Fibroblast of upper back skin (primary cell): ENCODE data around the gene MOB3A.

Experiments
- DNase-seq: peaks from one replicate; pipeline ENCODE4 v3.0.0-alpha.2; 2013

Gene MOB3A

DNA sequence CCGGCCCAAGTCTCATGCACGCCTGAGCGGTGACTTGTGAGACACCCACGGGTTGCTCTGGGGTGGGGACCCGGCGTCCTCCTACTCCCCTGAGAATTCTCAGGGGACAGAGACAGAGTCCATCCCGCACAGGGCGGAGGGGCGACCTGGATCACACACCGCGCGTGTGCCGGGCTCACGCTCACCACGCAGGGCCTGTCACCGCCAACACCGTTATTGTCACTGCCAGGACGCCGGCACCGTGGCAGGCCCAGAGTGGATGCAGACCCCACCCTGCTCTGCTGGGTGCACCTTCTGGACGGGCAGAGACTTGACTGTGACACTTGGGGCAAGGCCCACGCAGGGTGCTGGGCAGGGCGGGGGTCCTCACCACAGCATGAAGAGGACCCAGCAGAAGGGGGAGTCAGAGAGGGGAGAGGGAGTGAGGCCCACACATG, 16.2 kb downstream of the MOB3A start:
- no peak for DNase-seq

DNA sequence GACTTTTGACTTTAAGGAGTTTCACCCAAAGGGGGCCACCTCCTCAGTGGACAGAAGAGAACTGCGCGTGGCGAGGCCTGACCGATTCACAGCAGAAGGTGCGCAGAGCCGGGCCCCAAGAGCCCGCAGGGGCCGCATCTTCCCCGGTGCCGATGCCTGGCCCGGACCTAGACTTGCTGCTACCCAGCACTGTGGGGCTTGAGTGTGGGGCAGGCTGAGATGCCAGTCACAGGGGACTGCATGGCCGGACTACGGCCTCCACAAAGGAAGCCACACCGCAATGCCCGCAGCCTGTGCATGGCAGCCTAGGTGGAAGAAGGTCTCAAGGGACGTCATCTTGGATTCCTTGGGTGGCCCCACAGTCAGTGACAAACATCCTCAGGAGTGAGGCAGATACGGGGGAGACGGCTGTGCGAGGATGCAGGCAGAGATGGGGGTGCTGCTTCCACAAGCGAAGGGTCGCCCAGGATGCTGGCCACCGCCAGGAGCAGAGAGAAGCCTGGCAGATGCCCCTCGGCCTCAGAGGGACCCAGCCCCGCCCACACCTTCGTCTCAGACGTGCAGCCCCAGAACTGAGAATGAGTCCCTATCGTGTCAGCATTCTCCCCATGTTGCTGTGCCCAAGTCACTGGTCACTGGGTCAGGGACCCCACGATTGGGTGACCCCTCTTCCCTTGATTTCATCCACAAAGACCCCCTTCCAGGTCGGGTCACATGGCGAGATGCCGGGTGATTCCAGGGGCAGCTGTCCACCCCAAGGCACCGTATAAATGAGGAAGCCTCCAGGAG, 16.9 kb downstream of the MOB3A start:
- DNase-seq: no peak

DNA sequence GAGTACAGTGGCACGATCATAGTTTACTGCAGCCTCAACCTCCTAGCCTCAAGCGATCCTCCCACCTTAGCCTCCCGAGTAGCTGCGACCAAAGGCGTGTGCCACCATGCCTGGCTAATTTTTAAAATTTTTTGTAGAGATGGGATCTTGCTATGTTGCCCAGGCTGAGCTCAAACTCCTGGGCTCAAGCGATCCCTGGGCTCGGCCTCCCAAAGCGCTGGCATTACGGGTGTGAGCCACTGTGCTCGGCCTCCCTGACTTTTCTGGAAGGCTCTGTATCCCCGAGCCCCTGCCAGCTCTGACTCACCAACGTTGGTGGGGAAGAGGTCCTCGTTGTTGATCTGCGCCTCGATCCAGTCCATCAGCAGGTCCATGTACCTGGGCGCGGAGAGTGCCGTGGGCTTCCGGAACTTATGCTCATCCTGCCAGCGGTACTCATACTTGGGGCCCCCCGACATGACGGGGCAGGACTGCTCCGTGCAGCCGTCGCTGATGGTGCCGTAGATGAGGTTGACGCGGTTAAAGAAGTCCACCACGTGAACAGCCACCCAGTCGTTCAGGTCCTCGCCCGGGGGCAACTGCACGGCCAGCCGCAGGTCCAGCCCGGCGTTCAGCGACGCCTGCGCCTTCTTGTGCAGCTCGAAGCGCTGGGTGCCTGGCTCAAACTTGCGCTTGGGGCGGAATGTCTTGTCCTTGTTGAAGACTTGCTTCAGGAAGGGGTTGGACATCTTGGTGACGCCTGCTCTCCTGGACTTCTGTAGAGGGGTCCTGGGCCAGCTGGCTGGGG, 18.1 kb downstream of the MOB3A start:
- no peak for DNase-seq

DNA sequence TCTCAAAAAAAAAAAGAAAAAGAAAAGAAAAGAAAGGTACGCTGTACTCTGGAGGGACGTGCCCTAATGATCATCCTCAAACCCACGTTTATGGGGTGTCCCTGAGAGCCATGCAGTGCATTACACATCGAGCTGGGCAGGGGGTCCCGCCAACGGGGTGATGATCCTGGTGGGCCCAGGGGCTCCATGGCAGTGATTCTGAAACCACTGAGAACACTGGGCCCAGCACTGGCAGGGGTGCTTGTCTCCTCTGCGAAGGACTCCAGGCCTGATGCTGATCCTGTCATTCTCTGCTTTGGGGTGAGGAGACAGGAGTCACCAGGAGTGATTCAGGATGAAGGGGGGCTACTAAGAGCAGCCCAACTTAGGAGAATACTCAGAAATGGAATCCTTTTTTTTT, 18.7 kb downstream of the MOB3A start:
- DNase-seq: no peak

- no peak for DNase-seq
Measured at GRCh38 chr19:2076526-2076944, 19.6 kb downstream of the MOB3A start.

DNA sequence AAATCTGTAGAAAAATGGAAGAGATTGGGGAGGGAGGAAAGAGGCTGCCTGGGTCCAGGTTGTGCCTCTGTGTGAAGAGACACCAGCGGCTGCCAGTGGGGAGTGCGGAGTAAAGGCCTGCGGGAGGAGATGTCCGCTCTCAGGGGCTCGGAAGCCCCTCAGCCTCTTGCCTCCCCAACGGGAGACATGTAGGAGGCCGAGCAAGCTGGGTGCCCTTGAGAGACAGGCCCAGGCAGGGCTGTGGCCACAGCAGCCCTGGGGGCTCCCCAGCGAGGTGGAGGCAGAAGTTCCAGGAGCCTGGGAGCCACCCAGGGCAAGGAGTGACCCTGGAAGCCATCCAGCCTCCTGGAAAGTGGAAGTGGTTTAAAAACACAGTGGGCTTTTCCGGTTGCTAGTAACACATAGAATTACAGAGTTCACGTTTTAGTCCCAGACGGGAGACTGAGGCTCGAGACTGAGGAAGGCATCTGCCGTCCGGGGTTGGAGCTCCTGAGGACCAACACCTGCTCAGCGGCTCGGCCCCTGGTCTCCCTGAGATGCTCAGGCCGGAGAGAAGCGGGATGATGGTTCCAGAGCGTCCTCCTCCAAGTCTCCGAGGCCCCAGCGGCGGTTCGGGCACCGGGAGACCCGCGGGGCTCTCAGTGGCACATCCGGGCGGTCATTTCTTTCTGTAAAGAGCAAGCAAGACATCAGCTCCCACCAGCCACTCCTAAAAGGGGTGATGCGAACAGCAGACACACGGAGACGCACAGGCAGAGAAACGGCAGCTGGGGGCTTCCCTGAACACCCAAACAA, 23.2 kb downstream of the MOB3A start:
- DNase-seq: no peak

- DNase-seq: no peak
Measured at GRCh38 chr19:2070986-2071673, 25.0 kb downstream of the MOB3A start.

- no peak for DNase-seq
Measured at GRCh38 chr19:2070436-2070827, 25.7 kb downstream of the MOB3A start.

GRCh38 chr19:2064788-2065524, 31.2 kb downstream of the MOB3A start:
- DNase-seq: no peak

- DNase-seq: no peak
Measured at GRCh38 chr19:2064395-2064787, 31.7 kb downstream of the MOB3A start.

DNA sequence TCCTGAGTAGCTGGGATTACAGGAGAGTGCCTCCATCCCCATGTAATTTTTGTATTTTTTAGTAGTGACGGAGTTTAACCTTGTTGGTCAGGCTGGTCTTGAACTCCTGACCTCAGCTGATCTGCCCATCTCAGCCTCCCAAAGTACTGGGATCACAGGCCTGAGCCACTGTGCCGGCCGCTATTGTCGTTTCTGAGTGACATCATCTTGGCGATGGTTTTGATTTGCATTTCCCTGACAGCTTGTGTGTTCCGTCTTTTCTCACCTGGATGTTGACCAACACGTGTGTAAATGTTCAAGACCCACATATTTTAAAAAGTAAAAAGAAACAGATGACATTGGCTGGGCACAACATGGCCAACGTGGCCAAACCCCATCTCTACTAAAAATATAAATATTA, 32.3 kb downstream of the MOB3A start:
- no peak for DNase-seq

DNA sequence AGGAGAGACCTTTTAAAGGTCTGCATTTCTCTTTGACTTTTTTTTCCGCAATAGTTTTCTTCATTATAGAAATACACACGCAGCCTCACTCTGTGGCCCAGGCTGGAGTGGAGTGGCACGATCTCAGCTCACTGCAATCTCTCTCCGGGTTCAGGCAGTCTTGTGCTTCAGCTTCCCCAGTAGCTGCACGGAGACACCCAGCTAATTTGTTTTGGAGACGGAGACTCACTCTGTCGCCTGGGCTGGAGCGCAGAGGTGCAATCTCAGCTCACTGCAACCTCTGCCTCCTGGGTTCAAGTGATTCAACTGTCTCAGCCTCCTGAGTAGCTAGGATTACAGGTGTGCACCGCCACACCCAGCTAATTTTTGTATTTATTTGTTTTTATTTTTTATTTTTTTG, 33.4 kb downstream of the MOB3A start:
- DNase-seq: no peak

DNA sequence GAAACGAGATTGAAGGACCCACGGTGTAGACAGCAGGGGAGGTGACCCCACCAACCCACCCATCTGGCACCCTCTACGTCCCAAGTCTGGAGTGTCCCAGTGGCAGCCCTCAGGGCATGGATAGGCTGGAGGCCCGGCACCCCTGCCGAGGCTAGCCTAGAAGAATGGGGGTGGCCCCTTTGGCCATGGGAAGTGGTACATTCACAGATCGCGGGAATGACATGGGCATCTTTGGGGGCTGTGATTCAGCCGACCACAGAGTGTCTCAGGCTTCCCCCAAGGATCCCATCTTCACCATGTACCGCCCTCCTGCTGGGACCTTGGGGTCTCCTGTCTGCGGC, 33.8 kb downstream of the MOB3A start:
- DNase-seq: no peak

DNA sequence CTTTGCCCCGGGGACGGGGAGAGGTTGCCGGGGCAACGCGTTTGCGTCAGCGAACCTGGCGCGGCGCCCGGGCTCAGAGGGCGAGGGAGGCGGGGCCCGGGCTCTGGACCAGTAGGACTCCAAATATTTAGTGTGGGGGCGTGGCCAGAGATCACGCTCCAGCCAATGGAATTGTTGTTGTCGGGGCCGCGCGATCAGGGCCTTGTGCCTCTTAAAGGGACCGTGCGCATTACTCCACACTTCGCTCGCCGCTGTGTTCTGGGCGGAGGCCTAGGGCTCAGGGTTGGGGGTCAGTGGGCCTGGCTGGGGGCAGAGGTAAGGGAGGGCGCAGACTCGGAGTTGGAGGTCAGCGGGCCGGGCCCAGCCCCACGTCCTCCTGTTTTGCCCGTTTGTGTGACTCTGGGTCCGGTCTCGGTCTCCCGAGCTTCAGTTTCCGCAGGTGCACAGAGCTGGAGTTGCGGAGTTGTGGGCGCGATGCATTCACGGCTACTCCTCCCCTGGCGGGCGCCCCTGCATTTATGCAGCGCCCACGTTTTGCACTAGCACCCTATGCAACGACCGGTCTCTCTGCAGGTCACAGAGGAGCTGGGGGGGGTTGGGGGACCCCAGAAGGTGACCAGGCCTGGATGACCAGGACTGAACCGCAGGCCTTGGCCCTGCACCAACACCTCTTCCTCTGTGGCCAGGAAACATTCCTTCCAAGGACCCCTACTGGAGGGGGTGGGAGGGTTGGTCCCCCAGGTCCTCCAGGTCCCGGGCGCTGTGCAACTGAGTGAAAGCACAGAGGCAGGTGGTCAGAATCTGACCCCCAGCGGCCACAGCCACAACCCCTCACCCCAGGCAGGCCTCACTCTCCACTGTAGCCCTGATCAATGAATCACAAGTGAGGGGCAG, 34.4 kb downstream of the MOB3A start:
- DNase-seq: peak; percentile 98

DNA sequence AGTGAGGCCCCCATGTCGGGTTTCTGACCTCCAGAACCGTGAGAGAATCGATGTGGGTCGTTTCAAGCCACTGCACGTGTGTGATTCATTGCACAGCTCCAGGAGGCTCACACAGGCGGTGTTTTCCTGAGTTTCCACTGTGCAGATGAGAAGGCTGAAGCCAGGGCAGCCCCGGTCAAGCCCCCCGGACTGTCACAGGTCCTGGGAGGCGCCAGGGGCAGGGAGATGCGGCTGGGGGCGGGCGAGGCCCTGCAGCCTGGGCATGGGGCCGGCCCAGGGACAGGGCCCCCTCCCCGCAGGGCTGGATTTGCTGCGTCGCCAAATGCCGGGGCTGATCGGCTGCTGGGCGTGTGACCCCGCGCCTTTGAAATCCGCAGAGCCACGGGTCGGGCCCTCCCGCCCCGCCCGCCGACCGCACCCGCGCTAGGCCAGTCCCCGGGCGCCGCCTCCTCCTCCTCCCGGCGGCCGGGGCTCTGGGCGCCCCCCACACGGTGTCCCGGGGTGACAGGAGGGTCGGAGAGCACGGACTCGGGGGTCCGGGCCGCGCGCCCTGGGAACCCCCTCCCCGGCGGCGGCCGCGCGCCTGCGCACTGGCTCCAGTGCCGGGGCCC, 35.1 kb downstream of the MOB3A start:
- DNase-seq: peak; percentile 56

- peak; percentile 84 for DNase-seq
Measured at GRCh38 chr19:2059422-2060201, 36.5 kb downstream of the MOB3A start.

- DNase-seq: no peak
Measured at GRCh38 chr19:2058570-2059421, 37.3 kb downstream of the MOB3A start.

GRCh38 chr19:2057484-2058469, 38.3 kb downstream of the MOB3A start:
- no peak for DNase-seq
